ENCODE measurements around the gene LMF2.

The LMF2 gene

GRCh38 chr22:50473855-50474671, 33.4 kb downstream of the LMF2 start (continued):
- peak; percentile 62; the same call in 1 of the 2 replicates for TF ChIP-seq ZFP69B (tag by site-specific recombination; IDR thresholded peaks at IDR 0.05)

- ChIA-PET CTCF (interaction anchor here (0.7 to 2.7 kb wide), 9 partner anchors 10 to 148 kb away, joined by 3 to 24 read pairs (median 4); partner anchors contain the start of genes MIOX and SCO2), POLR2A (interaction anchor here (0.7 to 2.3 kb wide), 9 partner anchors 12 to 90 kb away, joined by 3 to 12 read pairs (median 4); partner anchors contain the start of genes LMF2, NCAPH2, SCO2 and SYCE3)
- H3K4me3 ChIP-seq (ENCODE audit: low read depth, low read length), result no peak overlapping the region; the same call in 1 of the 2 replicates
- no peaks in the 10 kb centered on the region for H3K9me3 ChIP-seq (ENCODE audit: control insufficient read depth, insufficient read depth, low read depth, low read length)
- peak overlapping the region; percentile 87; the same call in 1 of the 2 replicates for H3K27ac ChIP-seq (ENCODE audit: extremely low read depth, low read depth, low read length)
- peaks cover 4 to 43% of the 10 kb centered on the region in 2 experiments; a peak in 2 of 3 replicates for H3K36me3 ChIP-seq (ENCODE audit: control insufficient read depth in 2 of 2, insufficient read depth in 1 of 2, low read length in 2 of 2)
- H3K4me1 ChIP-seq (ENCODE audit: control insufficient read depth, insufficient read depth, low read length), result peaks cover 27% of the 10 kb centered on the region
- peak; percentile 73 for TF ChIP-seq CTCF (tag by site-specific recombination; IDR thresholded peaks at IDR 0.05)
- TF ChIP-seq ZNF621 (tag by site-specific recombination; IDR thresholded peaks at IDR 0.05), result no peak
- TF ChIP-seq EGR2 (tag by site-specific recombination; IDR thresholded peaks at IDR 0.05; ENCODE audit: low read depth), result peak; percentile 84
- TF ChIP-seq ATF2 (tag by site-specific recombination; IDR thresholded peaks at IDR 0.05; ENCODE audit: low read depth), result no peak
- TF ChIP-seq ZFHX2 (tag by site-specific recombination; conservative IDR thresholded peaks at IDR 0.05), result peak; percentile 62; the same call in 1 of the 2 replicates
- TF ChIP-seq ZNF654 (tag by site-specific recombination; IDR thresholded peaks at IDR 0.05; ENCODE audit: low read depth), result no peak
- TF ChIP-seq ZNF335 (tag by site-specific recombination; conservative IDR thresholded peaks at IDR 0.05), result no peak
- TF ChIP-seq HIC1 (tag by site-specific recombination; IDR thresholded peaks at IDR 0.05), result peak; percentile 49; the same call in 1 of the 2 replicates
- no peak for TF ChIP-seq ZEB2 (tag by site-specific recombination; IDR thresholded peaks at IDR 0.05)
Observed at GRCh38 chr22:50473088-50473487, 34.4 kb downstream of the LMF2 start.

GRCh38 chr22:50471962-50472361, 35.5 kb downstream of the LMF2 start:
- TF ChIP-seq ZNF302 (tag by site-specific recombination; IDR thresholded peaks at IDR 0.05; ENCODE audit: low read depth) (no peak), ZNF10 (tag by site-specific recombination; IDR thresholded peaks at IDR 0.05) (0 out of 2 replicates have a peak, but pooled peaks have one; percentile 30)
- POLR2A ChIA-PET, result interaction anchor here (0.9 to 2.3 kb wide), 2 partner anchors 12 to 36 kb away, joined by 3 to 8 read pairs; partner anchors contain the start of genes LMF2 and NCAPH2

More at GRCh38 chr22:50471962-50472361, 35.5 kb downstream of the LMF2 start:
- Histone ChIP-seq H3K27ac (ENCODE audit: extremely low read depth, low read depth, low read length) (no peak overlapping the region), H3K9me3 (ENCODE audit: control insufficient read depth, insufficient read depth, low read depth, low read length) (no peaks in the 10 kb centered on the region), H3K4me3 (ENCODE audit: low read depth, low read length) (no peak overlapping the region), H3K4me1 (ENCODE audit: control insufficient read depth, insufficient read depth, low read length) (peaks cover 27% of the 10 kb centered on the region), H3K36me3 (ENCODE audit: control insufficient read depth in 2 of 2, insufficient read depth in 1 of 2, low read length in 2 of 2) (peaks cover 4 to 54% of the 10 kb centered on the region in 2 experiments; a peak in 2 of 3 replicates)
- CTCF ChIA-PET, result interaction anchor here (1.0 to 2.7 kb wide), 4 partner anchors 11 to 149 kb away, joined by 3 to 24 read pairs (median 4); partner anchors contain the start of gene SCO2
